ENCODE measurements around the gene SPRYD3. TPM values are rescaled to one million over a fixed set of nuclear protein-coding genes. Genes with fewer than 3 reads are reported as not detected.

Gene SPRYD3
- 50.4 TPM for total RNA-seq
- long read RNA-seq, transcript SPRYD3-201 (11 exons, 2,932 nt): major isoform, 120 of 148 reads
- long read RNA-seq, partial matches to known transcripts: 10 of 148 reads
- long read RNA-seq, other reads (novel, unspliced or antisense): 18 of 148 reads

- peaks cover 17% of the 10 kb centered on the region for H3K4me1 ChIP-seq
- peak; percentile 98 for DNase-seq
- H3K4me3 ChIP-seq: peak within 1 kb of the TSS; percentile 91
- intact Hi-C loops (cut with DNase I): no loop called here
- peak; percentile 99 for ATAC-seq
- H3K9me3 ChIP-seq: no peaks in the 10 kb centered on the region
- H3K27me3 ChIP-seq: no peaks in the 10 kb centered on the region
- H3K36me3 ChIP-seq: peaks cover 28% of the 10 kb centered on the region
- no peak for TF ChIP-seq CTCF (IDR thresholded peaks at IDR 0.05)
- H3K27ac ChIP-seq: peak within 1 kb of the TSS; percentile 96
Measured at GRCh38 chr12:53079226-53080117, at the start of gene SPRYD3. SPRYD3 (minus strand) TSS chr12:53079390; CDS start chr12:53079333, 57 bp downstream.

GRCh38 chr12:53127169-53127568 lies 48.0 kb upstream of the SPRYD3 start:
- intact Hi-C loops (cut with DNase I): no loop called here
- no peaks in the 10 kb centered on the region for H3K36me3 ChIP-seq
- no peaks in the 10 kb centered on the region for H3K9me3 ChIP-seq
- no peaks in the 10 kb centered on the region for H3K27me3 ChIP-seq
- no peak for TF ChIP-seq CTCF (IDR thresholded peaks at IDR 0.05)
- no peak overlapping the region for H3K4me3 ChIP-seq
- no peak for DNase-seq
- no peaks in the 10 kb centered on the region for H3K4me1 ChIP-seq
- ATAC-seq: no peak
- H3K27ac ChIP-seq: no peak overlapping the region

GRCh38 chr12:53124352-53124723 lies 45.1 kb upstream of the SPRYD3 start:
- TF ChIP-seq CTCF (IDR thresholded peaks at IDR 0.05): no peak
- Histone ChIP-seq H3K4me1 (no peaks in the 10 kb centered on the region), H3K36me3 (no peaks in the 10 kb centered on the region), H3K4me3 (no peak overlapping the region), H3K27ac (no peak overlapping the region), H3K9me3 (no peaks in the 10 kb centered on the region), H3K27me3 (no peaks in the 10 kb centered on the region)
- ATAC-seq (no peak), DNase-seq (no peak)
- intact Hi-C loops (cut with DNase I): no loop called here

- H3K27ac ChIP-seq: no peak overlapping the region
- intact Hi-C loops (cut with DNase I): no loop called here
- ATAC-seq (peak; percentile 12), DNase-seq (no peak)
- H3K4me1 ChIP-seq: no peaks in the 10 kb centered on the region
- H3K36me3 ChIP-seq: no peaks in the 10 kb centered on the region
- H3K27me3 ChIP-seq: no peaks in the 10 kb centered on the region
- H3K9me3 ChIP-seq: no peaks in the 10 kb centered on the region
- H3K4me3 ChIP-seq: no peak overlapping the region
- no peak for TF ChIP-seq CTCF (IDR thresholded peaks at IDR 0.05)
Measured at GRCh38 chr12:53123578-53124351, 44.6 kb upstream of the SPRYD3 start.

- H3K36me3 ChIP-seq: no peaks in the 10 kb centered on the region
- ATAC-seq (peak; percentile 12), DNase-seq (no peak)
- intact Hi-C loops (cut with DNase I): no loop called here
- H3K27me3 ChIP-seq: no peaks in the 10 kb centered on the region
- H3K9me3 ChIP-seq: no peaks in the 10 kb centered on the region
- TF ChIP-seq CTCF (IDR thresholded peaks at IDR 0.05): no peak
- H3K27ac ChIP-seq: no peak overlapping the region
- no peaks in the 10 kb centered on the region for H3K4me1 ChIP-seq
- H3K4me3 ChIP-seq: no peak overlapping the region
Measured at GRCh38 chr12:53122961-53123468, 43.8 kb upstream of the SPRYD3 start.

Data from upper lobe of right lung (tissue), 1 donor.